GM12875 (cell line): ENCODE results near the gene BMS1.
"Not testable (repeated sequence)": the region's sequence is repeated elsewhere in the genome, so short reads cannot be mapped to it uniquely, and the experiment has no call there.

Experiments
- H3K4me3 ChIP-seq: one replicate; pipeline ENCODE4 v1.5.1; 2011; ENCODE audit warnings: low read depth, low read length, control low read depth
- TF ChIP-seq, protein P1 (sequence below): IDR thresholded peaks from 2 replicates; pipeline ENCODE4 v1.5.1; 2011; ENCODE audit warnings: low read depth, mild to moderate bottlenecking, control low read depth, inconsistent platforms, low read length, moderate library complexity, borderline replicate concordance; ENCODE audit not compliant: insufficient read depth

BMS1 gene

DNA sequence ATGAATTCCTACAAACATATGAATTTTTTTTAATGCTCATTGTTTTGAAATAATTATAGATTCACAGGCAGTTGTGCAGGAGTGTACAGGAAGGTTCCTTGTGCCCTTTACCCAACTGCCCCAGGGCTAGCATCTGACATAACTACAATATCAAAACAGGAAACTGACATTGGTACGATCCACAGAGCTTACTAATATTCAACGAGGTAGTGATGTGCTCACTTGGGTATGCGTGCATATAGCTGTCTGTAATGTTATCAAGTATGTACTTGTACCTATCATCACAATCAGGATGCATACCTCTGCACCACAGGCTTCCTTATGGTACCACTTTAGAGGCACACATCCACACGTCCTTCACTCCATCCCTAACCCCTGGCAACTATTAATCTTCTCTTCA is 68.3 kb downstream of the BMS1 start:
- TF ChIP-seq, protein P1, sequence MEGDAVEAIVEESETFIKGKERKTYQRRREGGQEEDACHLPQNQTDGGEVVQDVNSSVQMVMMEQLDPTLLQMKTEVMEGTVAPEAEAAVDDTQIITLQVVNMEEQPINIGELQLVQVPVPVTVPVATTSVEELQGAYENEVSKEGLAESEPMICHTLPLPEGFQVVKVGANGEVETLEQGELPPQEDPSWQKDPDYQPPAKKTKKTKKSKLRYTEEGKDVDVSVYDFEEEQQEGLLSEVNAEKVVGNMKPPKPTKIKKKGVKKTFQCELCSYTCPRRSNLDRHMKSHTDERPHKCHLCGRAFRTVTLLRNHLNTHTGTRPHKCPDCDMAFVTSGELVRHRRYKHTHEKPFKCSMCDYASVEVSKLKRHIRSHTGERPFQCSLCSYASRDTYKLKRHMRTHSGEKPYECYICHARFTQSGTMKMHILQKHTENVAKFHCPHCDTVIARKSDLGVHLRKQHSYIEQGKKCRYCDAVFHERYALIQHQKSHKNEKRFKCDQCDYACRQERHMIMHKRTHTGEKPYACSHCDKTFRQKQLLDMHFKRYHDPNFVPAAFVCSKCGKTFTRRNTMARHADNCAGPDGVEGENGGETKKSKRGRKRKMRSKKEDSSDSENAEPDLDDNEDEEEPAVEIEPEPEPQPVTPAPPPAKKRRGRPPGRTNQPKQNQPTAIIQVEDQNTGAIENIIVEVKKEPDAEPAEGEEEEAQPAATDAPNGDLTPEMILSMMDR = no peak
- H3K4me3 ChIP-seq = no peak overlapping the region

DNA sequence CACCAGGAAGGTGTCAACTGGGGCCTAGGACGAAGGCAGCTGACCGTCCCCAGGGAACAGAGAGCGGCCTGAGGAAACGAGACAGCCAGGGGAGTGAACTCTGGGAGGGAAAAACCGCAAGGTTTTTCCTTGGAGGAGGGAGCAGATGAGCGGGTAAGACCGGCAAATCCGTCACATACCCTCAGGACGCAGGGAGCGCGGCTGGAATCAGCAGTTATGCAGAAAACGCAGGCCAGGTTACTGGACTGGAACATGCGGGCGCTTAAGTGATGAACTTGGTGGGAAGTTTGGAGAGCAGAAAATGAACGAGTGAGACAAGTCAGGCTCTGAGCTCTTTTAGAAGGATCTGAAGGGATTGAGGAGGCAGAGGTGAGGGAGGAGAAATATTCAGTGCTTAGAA is 76.7 kb downstream of the BMS1 start:
- TF ChIP-seq, protein P1 = no peak
- no peak overlapping the region for H3K4me3 ChIP-seq

DNA sequence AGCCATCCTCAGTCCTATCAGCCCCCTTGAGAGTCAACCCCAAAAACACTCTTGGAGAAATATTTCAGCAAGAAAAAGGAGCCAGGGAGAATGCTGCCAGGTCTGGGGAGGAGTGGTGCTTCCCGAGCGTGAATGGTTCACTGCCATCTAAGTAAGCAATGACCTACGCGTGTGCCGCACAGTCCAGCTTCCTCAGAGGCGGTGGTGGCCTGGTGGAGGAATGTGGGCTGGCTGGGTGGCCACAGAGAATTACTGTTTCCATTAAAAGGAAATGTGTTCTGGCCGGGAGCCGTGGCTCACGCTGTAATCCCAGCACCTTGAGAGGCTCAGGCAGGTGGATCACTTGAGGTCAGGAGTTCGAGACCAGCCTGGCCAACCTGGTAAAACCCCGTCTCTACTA is 77.4 kb downstream of the BMS1 start:
- H3K4me3 ChIP-seq = not testable (repeated sequence)

DNA sequence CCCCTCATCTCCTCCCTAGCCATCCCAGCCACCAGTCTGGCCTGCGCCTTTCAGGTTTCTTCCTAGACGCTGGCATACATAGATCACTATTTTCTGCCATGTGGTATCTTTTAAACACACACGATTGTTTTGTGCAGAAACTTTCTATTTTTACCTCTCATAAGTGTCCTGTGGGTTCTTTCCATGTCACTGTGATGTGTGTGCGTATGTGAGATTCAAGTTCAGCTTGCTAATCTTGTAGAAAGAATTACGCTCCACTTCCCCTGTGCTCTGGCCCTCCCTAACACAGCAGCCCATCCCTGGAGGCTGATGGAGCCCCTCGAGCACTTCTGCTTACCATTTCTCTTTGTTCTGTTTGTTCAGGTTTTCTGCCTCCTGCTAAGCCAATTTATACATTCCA is 80.2 kb downstream of the BMS1 start:
- not testable (repeated sequence) for H3K4me3 ChIP-seq

DNA sequence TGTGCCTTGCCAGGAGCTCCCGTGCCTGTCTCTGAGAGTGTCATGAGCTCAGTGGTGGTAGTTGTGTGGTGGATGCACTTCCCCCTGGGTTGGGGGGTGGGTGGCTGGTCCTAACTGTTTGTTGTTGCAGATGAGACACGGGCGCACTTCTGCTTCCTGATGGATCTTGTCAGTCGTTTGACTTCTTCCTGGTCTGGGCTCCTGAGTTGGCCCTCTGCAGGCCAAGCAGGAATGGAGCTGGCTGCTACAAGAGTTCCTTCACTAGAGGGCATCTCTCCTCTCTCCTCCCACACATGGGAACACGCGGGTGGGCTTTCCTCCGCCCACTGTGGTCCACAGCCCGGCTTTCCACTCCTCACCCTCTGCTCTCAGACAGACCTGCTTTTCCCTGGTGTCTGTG is 82.0 kb downstream of the BMS1 start:
- TF ChIP-seq, protein P1 = no peak

DNA sequence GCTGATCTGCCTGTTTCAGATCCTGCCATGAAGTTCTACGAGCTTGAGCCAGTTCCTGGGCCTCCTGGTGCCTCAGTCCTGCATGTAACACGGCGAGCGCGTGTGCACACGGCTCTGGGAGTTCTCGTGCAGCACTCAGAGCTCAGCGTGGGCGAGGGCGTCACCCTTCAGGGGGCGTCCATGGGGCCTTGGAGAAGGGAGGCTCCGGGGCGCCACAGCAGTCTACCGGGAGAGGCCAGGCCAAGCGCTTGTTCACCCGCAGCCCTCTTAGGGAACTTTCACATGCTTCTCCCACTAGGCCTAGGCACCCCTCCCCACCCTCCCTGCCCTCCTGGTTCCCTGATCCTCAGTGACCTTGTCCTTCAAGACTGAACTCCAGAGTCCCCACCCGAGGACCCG is 83.1 kb downstream of the BMS1 start:
- TF ChIP-seq, protein P1 = no peak
- no peak overlapping the region for H3K4me3 ChIP-seq

More for the DNA sequence above, 82.0 kb downstream of the BMS1 start:
- H3K4me3 ChIP-seq = no peak overlapping the region

DNA sequence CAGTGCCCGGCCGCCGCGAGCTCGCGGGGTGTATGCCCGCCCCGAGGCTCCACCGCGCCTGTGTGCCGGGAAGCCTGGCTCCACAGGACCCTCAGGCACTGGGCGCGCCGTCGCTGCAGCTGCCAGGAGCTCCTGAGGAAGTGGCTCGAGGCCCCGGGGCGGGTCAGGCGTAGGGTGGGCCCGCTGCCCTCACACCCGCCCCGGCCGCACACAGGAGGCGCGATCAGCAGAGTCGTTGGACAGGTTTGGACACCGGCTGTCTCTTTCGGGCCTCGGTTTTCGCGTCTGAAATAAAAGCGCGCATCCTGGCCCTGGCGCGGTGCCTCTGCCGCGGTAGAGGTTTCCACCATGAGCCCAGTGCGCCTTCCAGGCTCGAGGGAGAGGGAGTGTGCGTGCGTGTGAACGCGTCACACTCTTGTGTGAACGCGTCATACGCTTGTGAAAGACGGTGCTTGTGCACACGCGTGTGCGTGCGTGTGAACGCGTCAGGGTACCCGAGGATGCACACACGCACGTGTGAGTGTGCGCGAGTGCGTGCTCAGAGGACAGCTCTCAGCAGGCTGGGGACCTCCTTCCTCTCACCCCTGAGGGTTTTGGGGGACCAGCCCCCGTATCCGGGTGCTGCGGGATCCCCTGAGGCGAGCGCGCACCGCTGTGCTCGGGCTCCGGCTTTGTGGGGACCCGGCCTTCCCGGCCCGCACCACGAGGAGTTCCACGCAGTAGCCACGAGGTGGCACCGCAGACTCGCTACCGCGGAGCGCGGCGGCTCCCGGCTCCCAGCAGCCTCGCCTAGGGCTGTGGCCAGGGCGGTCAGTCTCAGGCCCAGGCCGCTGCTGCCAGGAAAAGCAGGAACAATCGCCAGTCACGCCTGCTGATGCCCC is 83.8 kb downstream of the BMS1 start:
- TF ChIP-seq, protein P1 = peak; percentile 57
- H3K4me3 ChIP-seq = no peak overlapping the region

DNA sequence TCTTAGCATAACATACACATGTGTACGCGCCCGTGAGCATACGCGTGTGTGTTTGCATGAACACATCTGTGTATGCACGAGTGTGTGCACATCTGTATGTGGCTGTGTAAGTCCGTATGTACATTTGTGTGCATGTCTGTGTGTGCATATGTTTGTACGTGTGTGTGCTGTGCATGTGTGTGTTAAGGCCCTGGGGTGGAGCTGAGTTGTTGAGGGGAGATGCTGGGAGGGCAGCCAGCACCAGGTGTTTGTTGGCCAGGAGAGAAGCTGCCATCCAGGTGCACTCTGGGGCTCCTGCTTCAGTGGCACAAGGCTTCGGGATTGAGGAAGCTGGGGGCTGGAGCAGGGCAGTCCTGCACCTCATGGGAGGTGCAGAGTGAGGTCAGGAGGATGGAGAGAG is 85.0 kb downstream of the BMS1 start:
- H3K4me3 ChIP-seq = no peak overlapping the region
- TF ChIP-seq, protein P1 = no peak
